GM19397 (cell line): ENCODE measurements around the gene CPNE6.

Experiments
- ATAC-seq: cut with Tn5 transposase; IDR thresholded peaks from one replicate; pipeline ENCODE4 v1.9.1; 2021; ENCODE audit warnings: mild to moderate bottlenecking, moderate library complexity; ENCODE audit not compliant: unreplicated experiment

CPNE6 gene

GRCh38 chr14:24068711-24069410 lies 2.5 kb upstream of the CPNE6 start:
- ATAC-seq: no peak

- ATAC-seq: no peak
These were observed 2.0 kb upstream of the CPNE6 start for GRCh38 chr14:24069411-24069735.

GRCh38 chr14:24070285-24071143 lies 848 bp upstream of the CPNE6 start:
- no peak for ATAC-seq

GRCh38 chr14:24071836-24072430 lies 571 bp downstream of the CPNE6 start:
- ATAC-seq: no peak

GRCh38 chr14:24072436-24072835 lies 1.1 kb downstream of the CPNE6 start:
- ATAC-seq: no peak

GRCh38 chr14:24072881-24073877 lies 1.8 kb downstream of the CPNE6 start:
- ATAC-seq: no peak

- no peak for ATAC-seq
These were observed 3.5 kb downstream of the CPNE6 start for GRCh38 chr14:24074625-24075484.

- no peak for ATAC-seq
These were observed 4.3 kb downstream of the CPNE6 start for GRCh38 chr14:24075485-24076301.

- no peak for ATAC-seq
These were observed 4.9 kb downstream of the CPNE6 start for GRCh38 chr14:24076302-24076601.

- ATAC-seq: no peak
These were observed 5.7 kb downstream of the CPNE6 start for GRCh38 chr14:24077086-24077485.

- ATAC-seq: no peak
These were observed 6.8 kb downstream of the CPNE6 start for GRCh38 chr14:24078146-24078545.

- no peak for ATAC-seq
These were observed 8.3 kb downstream of the CPNE6 start for GRCh38 chr14:24079491-24080141.

GRCh38 chr14:24080142-24080530 lies 8.8 kb downstream of the CPNE6 start:
- ATAC-seq: no peak

GRCh38 chr14:24080888-24081738 lies 9.8 kb downstream of the CPNE6 start:
- peak; percentile 95 for ATAC-seq

GRCh38 chr14:24081739-24082211 lies 10.4 kb downstream of the CPNE6 start:
- no peak for ATAC-seq

- no peak for ATAC-seq
These were observed 11.2 kb downstream of the CPNE6 start for GRCh38 chr14:24082411-24083080.

- no peak for ATAC-seq
These were observed 12.1 kb downstream of the CPNE6 start for GRCh38 chr14:24083462-24083861.
